ENCODE measurements around the gene PIGX. TPM values are rescaled to one million over a fixed set of nuclear protein-coding genes. Genes with fewer than 3 reads are reported as not detected.

Gene PIGX
- total and polyA plus RNA-seq, 2 experiments from 2014 or later, result 13.0 to 14.5 TPM

- TF ChIP-seq, protein P1, sequence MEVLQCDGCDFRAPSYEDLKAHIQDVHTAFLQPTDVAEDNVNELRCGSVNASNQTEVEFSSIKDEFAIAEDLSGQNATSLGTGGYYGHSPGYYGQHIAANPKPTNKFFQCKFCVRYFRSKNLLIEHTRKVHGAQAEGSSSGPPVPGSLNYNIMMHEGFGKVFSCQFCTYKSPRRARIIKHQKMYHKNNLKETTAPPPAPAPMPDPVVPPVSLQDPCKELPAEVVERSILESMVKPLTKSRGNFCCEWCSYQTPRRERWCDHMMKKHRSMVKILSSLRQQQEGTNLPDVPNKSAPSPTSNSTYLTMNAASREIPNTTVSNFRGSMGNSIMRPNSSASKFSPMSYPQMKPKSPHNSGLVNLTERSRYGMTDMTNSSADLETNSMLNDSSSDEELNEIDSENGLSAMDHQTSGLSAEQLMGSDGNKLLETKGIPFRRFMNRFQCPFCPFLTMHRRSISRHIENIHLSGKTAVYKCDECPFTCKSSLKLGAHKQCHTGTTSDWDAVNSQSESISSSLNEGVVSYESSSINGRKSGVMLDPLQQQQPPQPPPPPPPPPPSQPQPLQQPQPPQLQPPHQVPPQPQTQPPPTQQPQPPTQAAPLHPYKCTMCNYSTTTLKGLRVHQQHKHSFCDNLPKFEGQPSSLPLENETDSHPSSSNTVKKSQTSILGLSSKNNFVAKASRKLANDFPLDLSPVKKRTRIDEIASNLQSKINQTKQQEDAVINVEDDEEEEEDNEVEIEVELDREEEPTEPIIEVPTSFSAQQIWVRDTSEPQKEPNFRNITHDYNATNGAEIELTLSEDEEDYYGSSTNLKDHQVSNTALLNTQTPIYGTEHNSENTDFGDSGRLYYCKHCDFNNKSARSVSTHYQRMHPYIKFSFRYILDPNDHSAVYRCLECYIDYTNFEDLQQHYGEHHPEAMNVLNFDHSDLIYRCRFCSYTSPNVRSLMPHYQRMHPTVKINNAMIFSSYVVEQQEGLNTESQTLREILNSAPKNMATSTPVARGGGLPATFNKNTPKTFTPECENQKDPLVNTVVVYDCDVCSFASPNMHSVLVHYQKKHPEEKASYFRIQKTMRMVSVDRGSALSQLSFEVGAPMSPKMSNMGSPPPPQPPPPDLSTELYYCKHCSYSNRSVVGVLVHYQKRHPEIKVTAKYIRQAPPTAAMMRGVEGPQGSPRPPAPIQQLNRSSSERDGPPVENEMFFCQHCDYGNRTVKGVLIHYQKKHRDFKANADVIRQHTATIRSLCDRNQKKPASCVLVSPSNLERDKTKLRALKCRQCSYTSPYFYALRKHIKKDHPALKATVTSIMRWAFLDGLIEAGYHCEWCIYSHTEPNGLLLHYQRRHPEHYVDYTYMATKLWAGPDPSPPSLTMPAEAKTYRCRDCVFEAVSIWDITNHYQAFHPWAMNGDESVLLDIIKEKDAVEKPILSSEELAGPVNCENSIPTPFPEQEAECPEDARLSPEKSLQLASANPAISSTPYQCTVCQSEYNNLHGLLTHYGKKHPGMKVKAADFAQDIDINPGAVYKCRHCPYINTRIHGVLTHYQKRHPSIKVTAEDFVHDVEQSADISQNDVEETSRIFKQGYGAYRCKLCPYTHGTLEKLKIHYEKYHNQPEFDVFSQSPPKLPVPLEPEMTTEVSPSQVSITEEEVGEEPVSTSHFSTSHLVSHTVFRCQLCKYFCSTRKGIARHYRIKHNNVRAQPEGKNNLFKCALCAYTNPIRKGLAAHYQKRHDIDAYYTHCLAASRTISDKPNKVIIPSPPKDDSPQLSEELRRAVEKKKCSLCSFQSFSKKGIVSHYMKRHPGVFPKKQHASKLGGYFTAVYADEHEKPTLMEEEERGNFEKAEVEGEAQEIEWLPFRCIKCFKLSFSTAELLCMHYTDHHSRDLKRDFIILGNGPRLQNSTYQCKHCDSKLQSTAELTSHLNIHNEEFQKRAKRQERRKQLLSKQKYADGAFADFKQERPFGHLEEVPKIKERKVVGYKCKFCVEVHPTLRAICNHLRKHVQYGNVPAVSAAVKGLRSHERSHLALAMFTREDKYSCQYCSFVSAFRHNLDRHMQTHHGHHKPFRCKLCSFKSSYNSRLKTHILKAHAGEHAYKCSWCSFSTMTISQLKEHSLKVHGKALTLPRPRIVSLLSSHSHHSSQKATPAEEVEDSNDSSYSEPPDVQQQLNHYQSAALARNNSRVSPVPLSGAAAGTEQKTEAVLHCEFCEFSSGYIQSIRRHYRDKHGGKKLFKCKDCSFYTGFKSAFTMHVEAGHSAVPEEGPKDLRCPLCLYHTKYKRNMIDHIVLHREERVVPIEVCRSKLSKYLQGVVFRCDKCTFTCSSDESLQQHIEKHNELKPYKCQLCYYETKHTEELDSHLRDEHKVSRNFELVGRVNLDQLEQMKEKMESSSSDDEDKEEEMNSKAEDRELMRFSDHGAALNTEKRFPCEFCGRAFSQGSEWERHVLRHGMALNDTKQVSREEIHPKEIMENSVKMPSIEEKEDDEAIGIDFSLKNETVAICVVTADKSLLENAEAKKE (CRISPR knock-in tag; IDR thresholded peaks at IDR 0.05), result no peak
- TF ChIP-seq CREB1 (CRISPR knock-in tag; IDR thresholded peaks at IDR 0.05; ENCODE audit: low read depth) (no peak), ZNF114 (CRISPR knock-in tag; IDR thresholded peaks at IDR 0.05) (no peak), ZNF331 (CRISPR knock-in tag; IDR thresholded peaks at IDR 0.05; ENCODE audit: low read depth) (no peak), JUNB (IDR thresholded peaks at IDR 0.05; ENCODE audit: unreplicated experiment) (no peak), ETS1 (IDR thresholded peaks at IDR 0.05) (no peak), POLR2AphosphoS5 (IDR thresholded peaks at IDR 0.05; ENCODE audit: low read depth) (no peak), NANOG (IDR thresholded peaks at IDR 0.05; ENCODE audit: borderline replicate concordance) (no peak)
These were observed 58.9 kb downstream of the PIGX start (continued) for GRCh38 chr3:196771067-196771466.

GRCh38 chr3:196772102-196772501 lies 59.9 kb downstream of the PIGX start:
- H3K27ac Mint-ChIP-seq, result 0 out of 2 replicates have a peak overlapping the region, but pooled peaks have one; percentile 22
- ATAC-seq, result no peak
- H3K9me3 Mint-ChIP-seq, result no peaks in the 10 kb centered on the region
- H3K27me3 Mint-ChIP-seq (ENCODE audit: insufficient read depth, low read depth, poor library complexity), result peaks cover 3% of the 10 kb centered on the region
- Histone ChIP-seq H3K9me2 (ENCODE audit: insufficient read depth) (no peaks in the 10 kb centered on the region), H3F3A (replicated peaks; ENCODE audit: low read depth) (no peaks in the 10 kb centered on the region), H3K4me1 (ENCODE audit: insufficient read depth) (peaks cover 24% of the 10 kb centered on the region), H3K27ac (ENCODE audit: low read depth) (peak overlapping the region; percentile 28; the same call in 1 of the 2 replicates), H3K79me2 (replicated peaks; ENCODE audit: insufficient read depth) (peaks cover 100% of the 10 kb centered on the region), H3K36me3 (ENCODE audit: insufficient read depth) (no peaks in the 10 kb centered on the region), H4K20me1 (replicated peaks; ENCODE audit: insufficient read depth) (peaks cover 60% of the 10 kb centered on the region), H2AFZ (no peak overlapping the region), H3K4me3 (no peak overlapping the region), H3K4me2 (no peak overlapping the region), H3K27me3 (ENCODE audit: insufficient read depth) (no peaks in the 10 kb centered on the region)
- peaks cover 13% of the 10 kb centered on the region; the same call in 2 of the 3 replicates for H3K36me3 Mint-ChIP-seq (ENCODE audit: low read depth)
- peaks cover 22% of the 10 kb centered on the region; the same call in 2 of the 3 replicates for H3K4me1 Mint-ChIP-seq
- no peak overlapping the region for H3K4me3 Mint-ChIP-seq
- no peak for DNase-seq (ENCODE audit: low spot score)
- TF ChIP-seq ETS1 (IDR thresholded peaks at IDR 0.05), result no peak
- no peak for TF ChIP-seq EZH2 (IDR thresholded peaks at IDR 0.05; ENCODE audit: low read depth, unreplicated experiment)
- no peak for TF ChIP-seq STAT1 (IDR thresholded peaks at IDR 0.05; ENCODE audit: unreplicated experiment)
- no peak for TF ChIP-seq REST (IDR thresholded peaks at IDR 0.05; ENCODE audit: unreplicated experiment)
